Measurements from ENCODE around the gene SPOCK2.
A peak's percentile ranks its signal among the peaks of the same experiment; 100 is the strongest.

The SPOCK2 gene

DNA sequence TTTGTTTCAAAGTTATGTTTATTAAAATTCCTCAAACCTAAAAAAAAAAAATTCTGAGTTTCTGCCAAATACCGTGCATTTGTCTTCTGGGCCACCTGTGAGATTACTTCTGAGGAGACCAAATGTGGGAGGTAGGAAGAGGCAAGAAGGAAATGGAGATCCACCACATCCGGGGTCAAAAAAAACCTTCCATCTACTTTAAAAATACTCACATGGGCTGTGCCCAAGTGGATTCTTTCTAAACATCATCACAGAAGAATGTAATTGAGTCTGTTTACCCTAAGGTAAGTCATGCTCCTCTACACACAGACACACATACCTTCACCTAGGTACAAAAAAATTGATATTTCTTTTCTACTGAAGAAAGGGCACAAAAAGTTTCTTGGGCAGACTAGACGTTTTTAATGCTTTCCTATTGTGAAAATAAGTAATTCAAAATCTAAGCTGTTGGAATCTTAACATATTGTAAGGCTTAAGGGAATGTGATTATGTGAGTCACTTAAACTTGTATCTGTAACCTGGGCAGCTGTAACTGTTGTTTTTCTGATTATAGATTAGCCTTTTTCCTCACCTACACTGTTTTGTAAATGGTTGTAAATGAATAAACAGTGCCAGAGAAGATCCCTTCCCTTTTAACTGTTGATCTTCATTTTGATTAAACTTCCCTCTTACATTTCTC lies 19.1 kb upstream of the SPOCK2 start:
- DNase-seq (ENCODE audit: low spot score), result no peak

DNA sequence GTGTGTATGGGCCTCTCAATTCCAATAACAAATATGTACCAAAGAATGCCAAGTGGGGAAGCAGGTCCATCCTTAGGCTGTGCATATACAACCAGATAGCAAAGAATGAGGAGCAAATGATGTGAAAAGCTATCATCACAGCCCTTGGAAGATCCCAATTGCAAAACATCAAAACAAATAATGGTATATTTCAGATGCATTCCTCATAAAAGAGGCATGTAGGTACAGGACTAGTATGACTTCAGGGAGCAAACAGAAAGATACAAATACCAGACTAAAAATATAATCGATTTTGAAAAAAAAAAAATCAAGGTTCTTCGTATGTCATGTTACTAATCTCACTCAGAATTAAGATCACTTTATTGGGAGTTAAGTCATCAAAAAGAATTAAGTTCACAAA lies 18.5 kb upstream of the SPOCK2 start:
- no peak for DNase-seq (ENCODE audit: low spot score)

DNA sequence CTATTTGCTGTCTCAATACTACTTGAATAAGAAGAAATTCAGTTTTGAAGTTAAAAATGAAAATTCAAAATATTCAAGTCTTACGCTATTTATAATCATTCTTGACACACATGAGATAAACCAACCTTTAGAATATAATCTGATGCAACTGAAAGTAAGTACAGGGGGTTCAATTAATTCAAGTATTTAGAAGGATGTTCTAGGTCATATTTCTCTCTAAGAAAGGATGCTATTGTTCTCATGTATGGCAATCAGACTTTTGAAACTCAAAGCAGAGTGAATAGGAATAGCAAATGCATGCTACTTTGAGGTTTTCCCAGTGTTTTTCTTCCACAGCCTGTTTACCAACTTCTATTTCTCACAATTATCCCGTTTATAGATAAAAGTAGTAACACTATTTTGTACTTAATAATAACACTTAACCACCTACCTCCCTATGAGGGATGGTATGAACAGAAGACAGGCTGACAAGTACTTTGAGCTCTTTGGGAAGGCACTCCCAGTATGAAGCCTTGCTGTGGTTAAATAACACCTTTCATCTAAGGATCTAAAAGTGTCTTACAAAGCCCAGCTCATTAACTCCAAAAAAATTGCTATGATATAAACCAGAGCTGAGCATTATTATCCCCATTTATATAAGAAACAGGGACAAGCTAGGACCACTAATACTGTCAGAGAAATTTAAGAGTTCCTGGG lies 18.0 kb upstream of the SPOCK2 start:
- DNase-seq (ENCODE audit: low spot score), result no peak

DNA sequence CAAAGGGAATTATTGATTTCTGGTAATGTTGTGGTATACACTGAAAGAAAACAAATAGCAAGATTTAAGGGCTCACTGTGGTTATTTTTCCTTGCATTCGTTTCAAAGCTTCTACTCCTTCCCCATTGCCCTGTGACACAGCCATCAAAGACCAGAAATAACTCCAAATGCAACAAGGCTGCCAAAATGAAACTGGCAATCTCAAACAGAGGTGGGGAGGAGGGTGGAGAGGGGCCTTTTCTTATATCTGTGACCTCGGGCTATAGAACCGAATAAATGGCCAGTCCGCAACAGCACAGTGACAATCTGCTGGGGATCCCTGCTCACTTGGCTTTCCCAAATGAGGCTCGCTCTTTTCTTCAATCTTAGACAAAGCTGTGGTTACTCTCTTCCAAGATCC lies 17.4 kb upstream of the SPOCK2 start:
- no peak for DNase-seq (ENCODE audit: low spot score)

DNA sequence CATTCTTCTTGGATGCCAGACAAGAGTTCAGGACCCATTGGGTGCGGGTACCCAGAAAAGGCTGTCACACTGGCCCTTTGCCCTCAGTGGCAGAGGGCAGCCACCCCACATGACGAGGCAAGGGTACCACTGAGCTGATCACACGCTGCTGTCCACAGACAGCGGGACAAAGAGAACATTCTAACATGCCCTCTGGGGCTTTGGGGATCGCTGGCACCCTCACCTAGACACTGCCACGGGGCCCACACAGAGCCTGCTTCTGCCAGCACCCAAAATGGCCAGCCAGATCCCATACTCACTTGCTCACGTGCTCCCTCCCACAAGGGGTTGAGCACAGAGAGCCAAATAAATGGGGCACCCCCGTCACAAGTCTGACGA lies 16.7 kb upstream of the SPOCK2 start:
- no peak for DNase-seq (ENCODE audit: low spot score)

DNA sequence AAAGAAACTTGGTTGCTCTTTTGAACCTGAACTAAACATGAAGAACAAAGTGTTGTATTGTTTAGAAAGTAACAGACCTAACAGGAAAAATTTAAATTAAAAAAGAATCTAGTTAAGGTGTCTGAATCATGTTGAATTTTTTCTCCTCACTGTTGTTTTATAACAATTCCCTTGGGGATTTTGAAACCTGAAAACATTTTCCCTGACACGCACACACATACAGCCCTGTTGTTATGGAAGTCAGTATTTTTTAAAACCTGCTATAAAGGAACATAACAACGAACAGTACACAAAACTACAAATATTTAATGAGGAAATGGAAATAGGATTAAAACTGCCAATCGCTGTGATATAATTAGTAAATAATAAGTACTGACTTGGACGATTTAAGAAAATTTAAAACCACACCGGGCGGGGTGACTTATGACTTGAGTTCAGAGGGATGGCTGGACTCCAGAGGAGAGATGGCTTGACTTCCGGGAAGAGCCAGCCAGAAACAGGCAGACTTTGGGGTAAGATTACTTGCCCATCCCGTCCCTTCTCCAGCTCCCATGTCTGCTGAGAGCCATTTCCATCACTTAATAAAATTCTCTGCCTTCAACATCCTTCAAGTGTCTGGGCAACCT lies 16.2 kb upstream of the SPOCK2 start:
- DNase-seq (ENCODE audit: low spot score), result peak; percentile 43

DNA sequence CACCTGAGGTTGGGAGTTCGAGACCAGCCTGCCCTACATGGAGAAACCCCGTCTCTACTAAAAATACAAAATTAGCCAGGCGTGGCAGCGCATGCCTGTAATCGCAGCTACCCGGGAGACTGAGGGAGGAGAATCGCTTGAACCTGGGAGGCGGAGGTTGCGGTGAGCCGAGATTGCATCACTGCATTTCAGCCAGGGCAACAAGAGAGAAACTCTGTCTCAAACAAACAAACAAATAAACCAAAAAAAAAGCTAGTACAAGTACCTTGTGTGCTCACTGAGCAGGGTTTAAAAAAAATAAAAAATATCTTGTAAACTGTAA lies 11.2 kb upstream of the SPOCK2 start:
- DNase-seq (ENCODE audit: low spot score), result no peak

DNA sequence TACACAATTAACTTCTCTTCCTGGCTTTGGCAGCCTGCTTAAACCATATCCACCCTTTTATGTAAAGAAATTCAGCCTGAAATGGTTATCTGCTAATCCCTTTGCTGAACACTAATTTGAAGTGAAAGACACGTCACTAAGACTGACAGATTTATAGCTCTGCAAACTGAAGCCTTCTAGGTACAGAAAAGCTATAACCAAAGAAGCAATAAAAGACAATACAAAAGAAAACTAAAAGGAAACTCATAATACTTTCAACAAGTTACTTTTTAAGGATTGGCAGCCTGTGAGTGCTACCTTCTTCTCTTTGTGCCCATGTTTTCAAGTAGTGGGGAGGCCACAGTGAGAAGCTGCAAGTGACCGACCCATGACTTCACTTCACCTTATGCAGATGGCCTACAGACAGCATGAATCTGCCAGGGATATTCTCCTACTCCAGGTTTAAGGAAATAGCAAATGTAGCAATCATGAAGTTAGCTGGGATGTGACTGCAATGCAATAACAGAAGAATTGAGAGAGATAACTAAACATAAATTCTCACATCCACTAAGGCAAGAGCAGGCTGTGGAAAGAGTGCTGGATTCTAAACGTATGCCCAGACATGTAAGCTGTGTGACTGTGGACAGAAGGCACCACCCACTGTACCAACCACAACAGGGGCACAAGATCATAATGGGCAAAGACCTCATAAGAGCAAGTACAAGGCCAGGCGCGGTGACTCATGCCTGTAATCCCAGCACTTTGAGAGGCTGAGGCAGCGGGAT lies 10.7 kb upstream of the SPOCK2 start:
- no peak for DNase-seq (ENCODE audit: low spot score)

DNA sequence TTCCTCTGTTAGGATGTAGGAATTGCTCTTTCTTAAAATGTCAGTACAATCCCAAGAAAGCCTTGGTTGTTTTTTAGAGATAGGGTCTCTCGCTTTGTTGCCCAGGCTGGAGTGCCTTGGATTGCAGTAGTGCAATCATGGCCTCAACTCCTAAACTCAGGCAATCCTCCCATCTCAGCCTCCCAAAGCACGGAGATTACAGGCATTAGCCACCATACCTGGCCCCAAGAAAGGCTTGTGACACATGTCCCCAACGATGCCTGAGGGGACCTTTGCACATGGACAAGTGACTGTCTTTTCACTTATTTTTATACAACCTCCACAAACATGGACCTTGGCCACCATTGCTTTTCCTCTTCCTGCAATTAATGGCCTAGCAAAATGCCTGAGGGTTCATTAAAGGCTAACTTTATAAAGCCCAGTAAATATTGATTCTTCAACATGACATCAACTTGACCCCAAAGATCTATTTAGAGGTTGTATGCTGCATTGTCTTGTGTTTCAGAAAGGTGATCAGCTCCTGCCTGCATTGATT lies 10.0 kb upstream of the SPOCK2 start:
- no peak for DNase-seq (ENCODE audit: low spot score)

DNA sequence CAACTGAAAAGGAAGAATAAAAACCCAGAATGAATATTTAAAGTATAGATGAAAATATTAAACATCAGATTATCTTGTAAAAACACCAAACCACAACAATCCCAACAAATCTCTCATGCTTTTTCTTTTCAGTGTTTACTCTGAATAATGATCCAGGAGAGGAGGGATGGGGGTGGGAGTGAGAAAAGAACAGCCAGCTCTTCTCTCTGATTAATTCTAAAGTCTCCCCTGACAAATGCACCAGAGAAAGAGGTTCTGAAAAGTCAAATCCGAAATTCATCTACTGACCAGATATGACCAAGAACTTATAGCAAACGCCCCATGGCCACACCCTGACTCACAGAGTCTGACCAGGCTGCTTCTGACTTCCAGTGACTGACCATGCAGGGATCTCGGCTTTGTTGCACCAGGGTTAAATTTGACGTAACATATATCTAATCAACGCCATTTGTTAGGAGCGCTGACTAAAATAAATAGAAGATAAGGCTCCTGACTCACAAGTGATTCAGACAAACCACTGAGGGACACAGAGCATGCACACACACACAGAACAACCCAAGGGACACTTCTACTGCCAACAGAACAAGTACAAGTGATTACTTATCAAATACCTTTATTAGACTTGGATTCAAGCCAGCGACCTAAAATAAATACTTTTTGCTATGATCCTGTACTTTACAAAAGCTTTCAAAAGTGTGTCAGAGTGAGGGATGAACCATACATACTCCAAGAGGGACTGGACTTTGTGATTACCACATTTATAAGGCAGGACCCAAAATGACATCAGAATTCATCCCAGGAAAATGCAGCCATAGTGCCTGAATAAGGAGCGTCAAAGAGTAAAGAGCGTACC lies 9.3 kb upstream of the SPOCK2 start:
- DNase-seq (ENCODE audit: low spot score), result peak; percentile 67

DNA sequence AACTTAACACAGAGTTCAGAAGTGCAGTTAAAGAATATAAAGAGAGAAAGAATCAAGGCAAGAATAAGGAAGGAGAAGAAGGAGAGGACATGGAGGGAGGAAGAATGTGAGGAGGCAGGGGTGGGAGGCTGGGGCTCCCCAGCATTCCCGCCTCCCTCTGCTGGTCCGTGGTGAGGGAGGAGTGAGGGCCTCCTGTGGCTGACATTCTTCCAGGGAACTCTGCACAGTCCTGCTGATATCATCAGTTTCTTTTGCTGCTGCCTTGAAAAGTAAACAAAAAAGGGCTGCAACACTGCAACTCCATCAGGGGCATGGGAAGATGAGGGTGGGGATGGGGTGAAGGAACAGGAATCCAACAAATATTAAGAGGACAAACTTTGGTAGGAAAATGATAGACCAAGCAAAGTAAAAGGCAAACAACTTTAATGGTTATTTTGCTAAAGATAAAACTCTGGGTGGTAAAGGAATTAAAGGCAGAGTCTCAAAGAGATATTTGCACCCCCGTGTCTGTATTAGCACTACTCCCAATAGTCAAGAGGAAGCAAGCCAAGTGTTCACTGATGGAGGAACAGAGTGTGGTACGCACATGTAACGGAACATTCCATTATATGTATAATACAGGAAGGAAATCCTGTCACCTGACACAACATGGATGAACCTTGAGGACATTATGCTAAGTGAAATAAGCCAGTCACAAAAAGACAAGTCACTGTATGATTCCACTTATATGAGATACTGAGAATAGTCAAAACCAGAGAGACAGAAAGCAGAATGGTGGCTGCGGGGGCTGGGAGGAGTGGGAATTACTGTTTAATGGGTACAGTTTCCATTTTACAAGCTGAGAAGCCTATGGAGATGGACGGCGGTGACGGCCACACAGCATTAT lies 8.0 kb upstream of the SPOCK2 start:
- no peak for DNase-seq (ENCODE audit: low spot score)

DNA sequence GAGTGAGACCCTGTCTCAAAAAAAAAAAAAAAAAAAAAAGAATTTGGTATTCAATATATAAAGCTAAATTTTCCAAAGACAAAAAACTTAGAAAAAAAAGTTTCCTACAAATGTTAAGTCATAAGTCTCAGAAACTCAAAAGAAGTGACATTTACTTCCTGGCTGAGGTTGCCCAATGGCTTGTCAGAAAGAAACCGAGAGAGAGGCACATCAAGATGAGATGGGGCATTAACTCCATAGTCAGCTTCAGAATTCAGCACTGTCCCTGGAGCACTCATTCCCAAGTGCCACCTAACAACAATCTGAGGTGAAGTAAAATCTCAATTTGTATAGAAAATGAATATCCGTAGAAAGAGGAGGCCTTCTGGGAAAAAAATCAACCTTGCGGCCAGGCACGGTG lies 6.8 kb upstream of the SPOCK2 start:
- no peak for DNase-seq (ENCODE audit: low spot score)

DNA sequence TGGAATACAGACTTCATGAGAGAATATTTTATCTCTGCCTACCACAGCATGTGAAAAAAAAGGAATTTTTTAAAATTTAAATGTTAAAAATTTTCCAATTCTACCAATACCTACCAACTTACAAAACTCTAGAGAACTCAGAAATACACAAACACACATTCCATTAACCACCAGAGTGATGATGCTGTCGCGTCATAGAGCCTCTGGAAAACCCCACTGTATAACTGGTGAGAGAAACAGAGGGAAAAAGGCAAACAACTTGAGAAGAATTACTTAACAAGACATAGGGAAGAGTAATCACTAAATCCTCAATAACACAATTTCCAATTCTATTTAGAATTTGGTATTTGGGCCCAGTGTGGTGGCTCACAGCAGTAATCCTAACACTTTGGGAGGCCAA lies 6.2 kb upstream of the SPOCK2 start:
- DNase-seq (ENCODE audit: low spot score), result no peak

DNA sequence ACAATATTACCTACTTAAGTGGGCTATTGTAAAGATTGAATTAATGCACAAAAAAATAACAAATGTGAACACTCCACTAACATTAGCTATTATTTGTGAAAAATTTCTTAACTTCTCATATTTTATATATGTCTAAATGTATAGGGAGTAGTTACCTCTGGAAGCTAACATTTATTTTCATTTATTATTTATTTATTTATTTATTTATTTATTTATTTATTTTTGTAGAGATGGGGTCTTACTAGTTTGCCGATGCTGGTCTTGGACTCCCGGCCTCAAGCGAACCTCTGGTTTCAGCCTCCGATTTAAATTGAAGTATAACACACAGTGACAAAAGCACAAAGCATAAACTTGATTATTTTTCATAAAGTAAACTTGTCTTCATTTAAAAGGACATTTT lies 5.1 kb upstream of the SPOCK2 start:
- no peak for DNase-seq (ENCODE audit: low spot score)

DNA sequence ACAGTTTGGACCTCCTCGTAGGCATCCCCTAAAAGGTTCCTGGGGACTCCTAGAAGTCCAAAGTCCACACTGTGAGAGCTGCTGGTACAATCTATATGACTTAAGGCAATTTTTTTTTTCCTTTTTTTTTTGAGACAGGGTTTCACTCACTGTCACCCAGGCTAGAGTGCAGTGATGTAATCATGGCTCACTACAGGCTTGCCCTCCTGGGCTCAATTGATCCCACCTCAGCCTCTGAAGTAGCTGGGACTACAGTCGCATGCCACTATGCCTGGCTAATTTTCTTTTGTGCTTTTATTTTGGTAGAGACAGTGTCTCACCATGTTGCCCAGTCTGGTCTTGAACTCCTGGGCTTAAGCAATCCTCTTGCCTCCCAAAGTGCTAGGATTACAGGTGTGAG lies 4.6 kb upstream of the SPOCK2 start:
- no peak for DNase-seq (ENCODE audit: low spot score)

DNA sequence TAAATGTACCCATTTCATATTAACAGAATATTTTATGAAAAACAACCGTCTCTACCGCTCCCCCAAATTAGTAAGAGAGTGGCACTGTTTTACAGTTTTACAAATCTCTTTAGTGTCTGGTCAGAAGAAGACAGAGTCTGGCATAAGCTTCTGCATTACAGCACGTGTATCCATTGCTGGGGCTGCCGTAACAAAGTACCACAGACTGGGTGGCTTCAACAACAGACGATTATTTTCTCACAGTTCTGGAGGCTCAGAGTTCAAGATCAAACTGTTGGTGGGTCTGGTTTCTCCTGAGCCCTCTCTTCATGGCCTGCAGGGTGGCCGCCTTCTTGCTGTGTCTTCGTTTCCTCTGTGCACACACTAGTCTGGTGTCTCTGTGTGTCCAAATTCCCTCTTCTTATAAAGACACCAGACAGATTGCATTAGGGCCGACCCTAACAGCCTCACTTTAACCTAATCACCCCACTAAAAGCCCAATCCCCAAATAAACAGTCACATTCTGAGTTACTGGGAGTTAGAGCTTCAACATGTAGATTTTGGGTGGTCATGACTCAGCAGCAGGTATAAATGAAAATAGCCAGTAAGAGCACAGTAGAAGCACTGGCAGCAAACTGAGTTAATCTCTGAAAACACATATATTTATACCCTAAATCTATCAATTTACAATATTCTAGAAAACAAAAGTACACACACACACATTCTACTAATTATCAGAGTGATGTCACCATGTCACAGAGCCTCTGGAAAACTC lies 4.0 kb upstream of the SPOCK2 start:
- DNase-seq (ENCODE audit: low spot score), result no peak

DNA sequence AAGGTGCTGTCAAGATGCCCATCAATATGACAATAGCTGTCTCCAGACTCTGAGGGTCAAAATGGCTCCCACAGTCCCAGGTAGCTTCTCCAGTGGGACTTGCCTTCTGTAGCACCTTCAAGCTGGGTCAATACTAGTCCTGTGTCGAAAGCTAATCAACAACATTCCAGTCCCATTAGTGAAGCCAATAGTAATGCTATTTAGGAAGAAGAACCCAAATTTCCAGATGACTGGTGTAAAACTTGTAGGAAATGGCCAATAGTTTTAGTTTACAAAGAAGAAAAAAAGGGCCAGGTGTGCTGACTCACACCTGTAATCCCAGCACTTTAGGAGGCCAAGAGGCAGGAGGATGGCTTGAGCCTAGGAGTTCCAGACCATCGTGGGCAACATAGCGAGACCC lies 2.0 kb upstream of the SPOCK2 start:
- no peak for DNase-seq (ENCODE audit: low spot score)

DNA sequence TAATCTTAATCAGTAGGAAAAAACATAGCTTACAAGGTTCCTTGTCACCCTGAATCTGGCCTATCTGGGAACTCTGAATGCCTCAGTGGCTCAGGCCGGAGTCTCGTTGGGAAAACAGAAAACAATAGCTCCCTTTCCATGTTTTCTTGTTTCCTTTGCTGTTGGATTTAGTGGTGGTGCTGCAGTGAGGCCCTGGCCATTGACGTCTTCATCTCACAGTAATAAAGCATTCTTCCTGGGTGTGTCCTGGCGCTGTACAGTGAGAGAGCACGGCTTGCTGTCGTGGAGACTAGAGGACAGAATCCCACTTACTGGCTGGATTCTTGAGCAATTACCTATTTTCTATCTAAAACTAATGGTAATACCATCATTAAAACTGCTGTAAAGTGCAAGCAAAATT lies 1.3 kb upstream of the SPOCK2 start:
- DNase-seq (ENCODE audit: low spot score), result no peak

DNA sequence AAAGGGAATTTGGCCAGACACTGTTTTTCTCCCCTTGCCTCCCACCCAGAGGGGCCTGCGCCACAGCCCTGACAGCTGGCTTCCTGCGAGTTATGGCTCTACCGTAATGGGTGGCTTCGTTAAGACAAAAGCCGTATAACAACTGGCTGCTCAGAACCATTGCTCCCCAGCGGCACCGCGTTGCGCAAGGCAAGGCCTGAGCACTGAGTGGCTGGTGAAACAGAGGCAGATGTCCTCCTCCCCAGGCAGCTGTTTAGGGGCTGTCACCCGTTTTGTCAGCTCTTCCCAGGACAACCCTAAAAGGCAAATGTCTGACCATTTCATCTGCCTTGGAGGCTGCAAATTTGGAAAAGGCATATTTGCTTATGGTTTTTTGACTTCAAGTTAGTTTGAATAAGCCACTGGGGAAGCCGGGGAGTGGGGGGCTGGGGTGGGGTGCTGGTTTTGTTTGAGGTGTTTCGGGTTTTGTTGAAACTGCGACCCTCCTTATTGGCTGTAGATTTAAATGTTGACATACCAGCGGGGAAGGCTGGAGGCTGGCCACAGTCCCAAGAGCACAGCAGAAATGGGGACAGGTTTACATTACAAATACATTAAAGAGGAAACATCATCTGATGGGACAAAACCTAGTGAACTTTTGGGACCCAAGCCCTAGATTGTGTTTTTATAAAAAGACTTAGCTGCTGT lies 681 bp upstream of the SPOCK2 start:
- peak; percentile 24 for DNase-seq (ENCODE audit: low spot score)

Measured in GM03348 (cell line).